Calu3 (cell line): ENCODE results near the gene ATP6AP1. TPM values are rescaled to one million over a fixed set of nuclear protein-coding genes. Genes with fewer than 3 reads are reported as not detected.

Experiments used
- BruUV-seq: library from RNA; stranded (reverse); fragments of 400-500 nt; replicated peaks from 2 replicates; lab custom pipeline; 2021; lab: Mats Ljungman, UMichigan
- CTCF ChIA-PET: fragments of 300-600 bp; sonication (Branson Sonifier 250); formaldehyde crosslinking; loops from one replicate; lab custom pipeline; 2022; ENCODE audit warnings: antibody characterized with exemption; lab: Charles Lee
- DNase-seq: peaks from one replicate; pipeline ENCODE4 v3.0.0; 2022
- H3K27ac Mint-ChIP-seq: one replicate; pipeline ENCODE4 v1.8.0; 2022; ENCODE audit warnings: mixed read lengths; ENCODE audit not compliant: unreplicated experiment
- H3K27me3 Mint-ChIP-seq: one replicate; pipeline ENCODE4 v1.8.0; 2022; ENCODE audit warnings: mixed read lengths; ENCODE audit not compliant: unreplicated experiment
- H3K36me3 Mint-ChIP-seq: one replicate; pipeline ENCODE4 v1.8.0; 2022; ENCODE audit warnings: mild to moderate bottlenecking, moderate library complexity, mixed read lengths; ENCODE audit not compliant: insufficient read depth, unreplicated experiment
- H3K4me1 Mint-ChIP-seq: one replicate; pipeline ENCODE4 v1.8.0; 2022; ENCODE audit warnings: mild to moderate bottlenecking, low read depth, mixed read lengths; ENCODE audit not compliant: unreplicated experiment
- H3K4me3 Mint-ChIP-seq: one replicate; pipeline ENCODE4 v1.8.0; 2022; ENCODE audit warnings: mild to moderate bottlenecking, low read depth, moderate library complexity, mixed read lengths; ENCODE audit not compliant: unreplicated experiment
- H3K9me3 Mint-ChIP-seq: one replicate; pipeline ENCODE4 v1.8.0; 2022; ENCODE audit warnings: low read depth, mixed read lengths; ENCODE audit not compliant: unreplicated experiment
- intact Hi-C: fragments of 100-400 bp; cut with micrococcal nuclease; formaldehyde crosslinking; loops from one replicate; pipeline ENCODE4 v1.10.0; 2022; ENCODE audit not compliant: unreplicated experiment
- total RNA-seq: library from RNA; stranded (reverse); gene quantifications from 2 replicates; pipeline ENCODE4 v1.2.3, GENCODE V29; 2022
- TF ChIP-seq, protein P1 (sequence below): fragments of 200-600 bp; IDR thresholded peaks from one replicate; pipeline ENCODE4 v1.8.0; 2022; ENCODE audit warnings: antibody characterized with exemption; ENCODE audit not compliant: unreplicated experiment

The ATP6AP1 gene
- total RNA-seq, 1 experiment from 2014 or later, result 109 TPM

DNA sequence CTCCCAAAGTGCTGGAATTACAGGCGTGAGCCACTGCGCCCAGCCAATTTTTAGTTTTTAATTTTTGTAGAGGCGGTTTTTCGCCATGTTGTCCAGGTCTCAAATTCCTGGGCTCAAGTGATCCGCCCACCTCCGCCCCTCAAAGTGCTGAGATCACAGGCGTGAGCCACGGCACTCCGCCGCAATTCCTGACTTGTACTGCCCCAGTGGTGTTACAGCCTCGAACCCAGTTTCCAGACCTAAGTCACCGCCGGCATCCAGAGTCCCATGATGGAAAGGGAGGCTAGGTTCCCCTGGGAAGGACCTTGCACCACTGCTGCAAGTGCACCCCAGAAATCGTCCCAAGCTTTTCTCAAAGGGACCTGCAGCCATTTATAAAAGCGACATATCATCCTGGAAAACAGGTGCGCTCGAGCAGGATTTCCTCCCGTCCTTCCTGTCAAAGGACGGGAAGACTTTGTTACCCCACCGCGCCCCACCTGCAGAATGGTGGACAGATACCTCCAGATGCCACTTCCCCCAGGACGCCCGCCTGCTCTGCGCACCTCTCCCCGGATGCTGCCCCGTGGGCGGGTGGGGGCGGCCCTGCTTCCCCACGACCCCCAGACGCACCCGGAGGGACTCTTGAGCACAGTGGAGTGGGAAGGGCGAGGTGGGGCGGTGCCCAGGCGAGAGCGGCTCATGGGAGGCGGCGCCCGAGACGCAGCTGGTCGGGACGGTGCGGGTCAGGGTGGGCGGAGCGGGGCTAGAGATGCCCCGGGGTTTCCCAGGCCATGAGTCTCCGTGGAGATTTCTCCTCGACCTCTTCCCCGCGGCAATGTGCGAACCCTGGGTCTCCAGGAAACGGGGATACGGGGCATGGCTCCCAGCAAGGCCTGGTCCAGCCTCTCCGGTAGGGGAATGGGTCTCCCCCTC, 31.2 kb upstream of the ATP6AP1 start:
- Mint-ChIP-seq H3K36me3 (peaks cover 62% of the 10 kb centered on the region), H3K27ac (peak overlapping the region; percentile 99), H3K27me3 (peaks cover 16% of the 10 kb centered on the region), H3K4me3 (peak overlapping the region; percentile 86), H3K4me1 (no peaks in the 10 kb centered on the region), H3K9me3 (no peaks in the 10 kb centered on the region)
- intact Hi-C loops, result no loop called here
- BruUV-seq, result no TSS peak
- DNase-seq, result peak; percentile 78
- CTCF ChIA-PET, result interaction anchor here (0.8 to 2.2 kb wide), 2 partner anchors 26 to 130 kb away, joined by 4 to 8 read pairs; no protein-coding TSS in a partner anchor
- TF ChIP-seq, protein P1, sequence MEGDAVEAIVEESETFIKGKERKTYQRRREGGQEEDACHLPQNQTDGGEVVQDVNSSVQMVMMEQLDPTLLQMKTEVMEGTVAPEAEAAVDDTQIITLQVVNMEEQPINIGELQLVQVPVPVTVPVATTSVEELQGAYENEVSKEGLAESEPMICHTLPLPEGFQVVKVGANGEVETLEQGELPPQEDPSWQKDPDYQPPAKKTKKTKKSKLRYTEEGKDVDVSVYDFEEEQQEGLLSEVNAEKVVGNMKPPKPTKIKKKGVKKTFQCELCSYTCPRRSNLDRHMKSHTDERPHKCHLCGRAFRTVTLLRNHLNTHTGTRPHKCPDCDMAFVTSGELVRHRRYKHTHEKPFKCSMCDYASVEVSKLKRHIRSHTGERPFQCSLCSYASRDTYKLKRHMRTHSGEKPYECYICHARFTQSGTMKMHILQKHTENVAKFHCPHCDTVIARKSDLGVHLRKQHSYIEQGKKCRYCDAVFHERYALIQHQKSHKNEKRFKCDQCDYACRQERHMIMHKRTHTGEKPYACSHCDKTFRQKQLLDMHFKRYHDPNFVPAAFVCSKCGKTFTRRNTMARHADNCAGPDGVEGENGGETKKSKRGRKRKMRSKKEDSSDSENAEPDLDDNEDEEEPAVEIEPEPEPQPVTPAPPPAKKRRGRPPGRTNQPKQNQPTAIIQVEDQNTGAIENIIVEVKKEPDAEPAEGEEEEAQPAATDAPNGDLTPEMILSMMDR, result no peak

DNA sequence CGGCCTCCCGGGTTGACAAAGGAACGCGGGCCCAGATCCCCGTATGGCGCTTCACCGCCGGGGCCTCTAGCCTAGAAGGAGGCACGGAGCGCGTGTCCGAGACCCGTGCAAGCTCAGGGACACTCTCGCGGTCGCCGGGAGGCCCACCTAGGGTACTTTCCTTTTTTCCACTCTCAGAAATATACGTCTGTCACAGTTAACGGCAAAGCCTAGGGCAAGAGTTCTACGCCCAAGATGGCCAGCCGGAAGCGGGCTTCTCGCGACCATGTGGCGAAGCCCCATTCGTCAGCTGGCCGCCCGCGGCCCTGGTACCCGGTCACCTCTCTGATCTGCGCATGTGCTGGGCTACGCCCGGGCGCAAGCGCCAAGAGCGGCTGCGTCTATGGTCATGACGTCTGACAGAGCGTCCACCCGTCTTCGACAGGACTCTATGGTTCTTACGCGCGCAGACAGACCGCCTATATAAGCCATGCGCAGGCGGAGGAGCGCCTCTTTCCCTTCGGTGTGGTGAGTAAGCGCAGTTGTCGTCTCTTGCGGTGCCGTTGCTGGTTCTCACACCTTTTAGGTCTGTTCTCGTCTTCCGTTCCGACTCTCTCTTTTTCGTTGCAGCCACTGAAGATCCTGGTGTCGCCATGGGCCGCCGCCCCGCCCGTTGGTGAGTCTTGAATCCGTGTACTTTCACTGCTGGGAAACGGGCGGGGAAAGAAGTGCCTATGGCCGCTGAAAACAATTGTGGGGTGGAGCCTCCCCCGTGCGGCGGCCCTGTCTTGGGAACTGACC, 30.4 kb upstream of the ATP6AP1 start, which contains the start of gene RPL10:
Gene RPL10, plus strand, starts transcription at position 490 of the 780 bp plus-strand sequence. Its CDS starts 143 bp downstream, at position 633.
- H3K27ac Mint-ChIP-seq, result peak within 1 kb of the TSS; percentile 99
- intact Hi-C loops, result no loop called here
- peak within 1 kb of the TSS; percentile 86 for H3K4me3 Mint-ChIP-seq

DNA sequence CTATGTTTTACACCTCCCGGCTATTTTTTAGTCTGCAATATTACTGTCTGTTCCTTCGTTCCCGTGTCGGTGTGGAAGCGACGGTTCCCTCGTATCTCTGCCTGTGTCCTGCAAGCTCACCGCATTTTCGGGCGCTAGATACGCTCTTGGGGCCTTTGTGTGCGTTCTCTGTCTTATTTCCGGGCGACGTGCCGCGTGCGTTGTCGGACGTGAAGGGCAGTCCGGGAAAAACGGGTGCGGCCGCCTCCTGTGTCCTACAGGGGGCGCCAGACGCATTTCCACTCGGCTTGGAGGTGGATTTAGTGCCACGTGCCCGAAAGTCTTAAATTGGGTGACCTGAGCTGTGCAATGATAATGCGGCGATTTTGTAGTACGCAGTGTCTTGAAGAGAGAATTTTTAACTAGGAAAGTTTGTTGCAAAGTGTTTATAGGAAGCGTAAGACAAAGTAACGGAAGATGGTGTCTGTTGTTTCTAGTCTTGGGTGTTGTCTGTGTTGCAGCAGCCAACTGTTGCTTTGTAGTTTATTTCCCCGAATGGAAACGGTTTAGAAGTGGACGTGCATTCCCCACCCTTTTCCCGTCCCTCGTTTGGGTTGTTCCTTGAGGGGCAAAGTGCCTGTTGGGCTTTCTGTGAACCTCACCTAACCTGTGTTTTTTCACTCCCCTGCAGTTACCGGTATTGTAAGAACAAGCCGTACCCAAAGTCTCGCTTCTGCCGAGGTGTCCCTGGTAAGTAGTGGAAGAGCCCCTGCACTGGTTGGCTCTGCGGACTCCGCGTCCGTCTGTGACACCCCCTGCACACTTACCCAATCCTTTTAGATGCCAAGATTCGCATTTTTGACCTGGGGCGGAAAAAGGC, 29.6 kb upstream of the ATP6AP1 start:
- Mint-ChIP-seq H3K4me3 (peak overlapping the region; percentile 86), H3K9me3 (no peaks in the 10 kb centered on the region), H3K27ac (peak overlapping the region; percentile 99), H3K36me3 (peaks cover 78% of the 10 kb centered on the region), H3K27me3 (peaks cover 16% of the 10 kb centered on the region), H3K4me1 (no peaks in the 10 kb centered on the region)
- BruUV-seq, result TSS peak; percentile 79
- DNase-seq, result peak; percentile 88
- CTCF ChIA-PET, result interaction anchor here (1.2 to 2.2 kb wide), 2 partner anchors 128 to 143 kb away, joined by 3 to 8 read pairs; no protein-coding TSS in a partner anchor
- TF ChIP-seq, protein P1, result peak; percentile 92
- intact Hi-C loops, result no loop called here

More for the DNA sequence above, 30.4 kb upstream of the ATP6AP1 start, which contains the start of gene RPL10:
- BruUV-seq, result TSS peak; percentile 44
- DNase-seq, result peak; percentile 95
- Mint-ChIP-seq H3K9me3 (no peaks in the 10 kb centered on the region), H3K27me3 (peaks cover 16% of the 10 kb centered on the region), H3K36me3 (peaks cover 70% of the 10 kb centered on the region), H3K4me1 (no peaks in the 10 kb centered on the region)
- CTCF ChIA-PET, result interaction anchor here (0.8 to 2.2 kb wide), 2 partner anchors 27 to 129 kb away, joined by 4 to 8 read pairs; no protein-coding TSS in a partner anchor
- TF ChIP-seq, protein P1, result no peak
